Astrocyte (in vitro differentiated cells and primary cell): ENCODE results near the gene NKX1-2.

Source experiments
- EZH2 ChIP-seq: IDR thresholded peaks from 2 replicates; pipeline ENCODE4 v1.6.1; 2012; ENCODE audit warnings: mild to moderate bottlenecking, low read length, inconsistent platforms; ENCODE audit not compliant: insufficient read depth
- TF ChIP-seq, protein P1 (sequence below): IDR thresholded peaks from 2 replicates; pipeline ENCODE4 v1.5.1; 2011; ENCODE audit warnings: low read depth, mild to moderate bottlenecking, inconsistent platforms, low read length, moderate library complexity; ENCODE audit not compliant: insufficient read depth

DNA sequence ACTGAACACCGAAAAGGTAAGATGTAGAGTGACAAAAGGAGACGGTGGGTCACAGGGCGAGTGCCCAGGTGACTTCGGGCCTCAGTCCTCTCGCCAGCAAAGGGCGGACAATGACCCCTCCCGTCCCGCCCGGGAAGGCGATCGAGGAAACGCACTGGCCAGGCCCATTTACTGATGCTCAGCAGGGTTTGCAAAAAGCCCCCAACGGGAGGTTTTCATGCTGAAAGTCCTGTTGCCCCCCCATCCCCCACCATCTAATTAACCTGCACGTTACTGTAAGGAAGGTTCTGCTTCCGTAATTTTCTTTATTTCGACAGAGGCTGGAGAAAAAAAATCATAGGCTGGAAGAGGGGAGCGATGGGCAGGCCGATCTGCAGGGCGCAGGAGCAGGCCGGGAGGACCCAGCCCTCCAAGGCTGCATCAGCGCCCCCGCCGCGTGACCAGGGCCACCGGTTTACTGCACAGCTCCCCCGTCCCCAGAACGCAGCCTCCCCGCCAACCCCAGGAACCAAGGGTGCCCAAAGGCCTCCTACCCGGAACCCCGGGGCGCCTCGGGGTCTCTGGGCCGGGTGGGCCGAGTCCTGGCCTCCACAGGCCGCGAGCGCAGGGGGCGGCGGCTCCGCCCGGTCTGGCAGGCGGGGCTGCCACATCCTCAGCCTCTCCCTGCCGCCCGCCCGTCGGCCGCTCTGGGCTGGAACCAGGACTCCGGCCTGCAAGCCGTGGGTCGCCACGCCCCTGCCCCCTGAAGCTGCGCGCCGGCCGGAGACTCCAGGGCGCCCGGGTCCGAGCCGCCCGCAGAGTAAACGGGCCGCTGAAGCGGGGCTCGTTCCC, 31.7 kb downstream of the NKX1-2 start:
- no peak for TF ChIP-seq EZH2
- TF ChIP-seq, protein P1, sequence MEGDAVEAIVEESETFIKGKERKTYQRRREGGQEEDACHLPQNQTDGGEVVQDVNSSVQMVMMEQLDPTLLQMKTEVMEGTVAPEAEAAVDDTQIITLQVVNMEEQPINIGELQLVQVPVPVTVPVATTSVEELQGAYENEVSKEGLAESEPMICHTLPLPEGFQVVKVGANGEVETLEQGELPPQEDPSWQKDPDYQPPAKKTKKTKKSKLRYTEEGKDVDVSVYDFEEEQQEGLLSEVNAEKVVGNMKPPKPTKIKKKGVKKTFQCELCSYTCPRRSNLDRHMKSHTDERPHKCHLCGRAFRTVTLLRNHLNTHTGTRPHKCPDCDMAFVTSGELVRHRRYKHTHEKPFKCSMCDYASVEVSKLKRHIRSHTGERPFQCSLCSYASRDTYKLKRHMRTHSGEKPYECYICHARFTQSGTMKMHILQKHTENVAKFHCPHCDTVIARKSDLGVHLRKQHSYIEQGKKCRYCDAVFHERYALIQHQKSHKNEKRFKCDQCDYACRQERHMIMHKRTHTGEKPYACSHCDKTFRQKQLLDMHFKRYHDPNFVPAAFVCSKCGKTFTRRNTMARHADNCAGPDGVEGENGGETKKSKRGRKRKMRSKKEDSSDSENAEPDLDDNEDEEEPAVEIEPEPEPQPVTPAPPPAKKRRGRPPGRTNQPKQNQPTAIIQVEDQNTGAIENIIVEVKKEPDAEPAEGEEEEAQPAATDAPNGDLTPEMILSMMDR, result no peak
